Chondrocyte (in vitro differentiated cells): ENCODE results near the gene STKLD1. TPM values are rescaled to one million over a fixed set of nuclear protein-coding genes. Genes with fewer than 3 reads are reported as not detected.
"Not testable (repeated sequence)": the region's sequence is repeated elsewhere in the genome, so short reads cannot be mapped to it uniquely, and the experiment has no call there.

Experiments used
- DNase-seq: peaks from one replicate; pipeline ENCODE4 v3.0.0; 2021; ENCODE audit warnings: mixed read lengths, low spot score
- H3K27ac Mint-ChIP-seq: one replicate; pipeline ENCODE4 v1.8.0; 2021; ENCODE audit warnings: mild to moderate bottlenecking, moderate library complexity, mixed read lengths; ENCODE audit not compliant: unreplicated experiment
- H3K27me3 Mint-ChIP-seq: 2 replicates; pipeline ENCODE4 v1.8.0; 2021; ENCODE audit warnings: low read depth, mixed read lengths
- H3K36me3 Mint-ChIP-seq: 2 replicates; pipeline ENCODE4 v1.8.0; 2021; ENCODE audit warnings: low read depth, mixed read lengths
- H3K4me1 Mint-ChIP-seq: 2 replicates; pipeline ENCODE4 v1.8.0; 2021; ENCODE audit warnings: low read depth, mild to moderate bottlenecking, mixed read lengths
- H3K4me3 Mint-ChIP-seq: one replicate; pipeline ENCODE4 v1.8.0; 2021; ENCODE audit warnings: mild to moderate bottlenecking, moderate library complexity, mixed read lengths; ENCODE audit not compliant: unreplicated experiment
- H3K9me3 Mint-ChIP-seq: 2 replicates; pipeline ENCODE4 v1.8.0; 2021; ENCODE audit warnings: low read depth, mixed read lengths
- CTCF ChIP-seq: fragments of 200-600 bp; sonication (generic); IDR thresholded peaks from 2 replicates; pipeline ENCODE4 v1.5.0; 2021; ENCODE audit warnings: antibody characterized with exemption, mild to moderate bottlenecking, moderate library complexity
- total RNA-seq: library from RNA; stranded (reverse); gene quantifications from 3 replicates; pipeline ENCODE4 v1.2.1, GENCODE V29; 2021

Gene STKLD1
- total RNA-seq, 1 donor from 2014 or later, result 1.8 TPM

GRCh38 chr9:133448487-133448972 lies 72.4 kb downstream of the STKLD1 start:
- Mint-ChIP-seq H3K36me3 (no peaks in the 10 kb centered on the region), H3K4me3 (no peak overlapping the region), H3K27ac (no peak overlapping the region), H3K4me1 (no peaks in the 10 kb centered on the region), H3K27me3 (peaks cover 12% of the 10 kb centered on the region), H3K9me3 (no peaks in the 10 kb centered on the region)
- TF ChIP-seq CTCF, result no peak
- peak; percentile 94 for DNase-seq

GRCh38 chr9:133449760-133450159 lies 73.6 kb downstream of the STKLD1 start:
- H3K27me3 Mint-ChIP-seq, result peaks cover 12% of the 10 kb centered on the region
- DNase-seq, result peak; percentile 84

GRCh38 chr9:133451865-133452264 lies 75.7 kb downstream of the STKLD1 start:
- not testable (repeated sequence) for H3K27me3 Mint-ChIP-seq, H3K27ac Mint-ChIP-seq, H3K4me3 Mint-ChIP-seq

More at GRCh38 chr9:133449760-133450159, 73.6 kb downstream of the STKLD1 start:
- Mint-ChIP-seq H3K27ac (no peak overlapping the region), H3K36me3 (no peaks in the 10 kb centered on the region), H3K9me3 (no peaks in the 10 kb centered on the region), H3K4me3 (no peak overlapping the region), H3K4me1 (no peaks in the 10 kb centered on the region)
- TF ChIP-seq CTCF, result no peak

GRCh38 chr9:133452562-133452961 lies 76.4 kb downstream of the STKLD1 start:
- Mint-ChIP-seq H3K36me3 (no peaks in the 10 kb centered on the region), H3K4me1 (no peaks in the 10 kb centered on the region), H3K27ac (no peak overlapping the region), H3K9me3 (no peaks in the 10 kb centered on the region), H3K4me3 (no peak overlapping the region), H3K27me3 (no peaks in the 10 kb centered on the region)
- DNase-seq, result no peak
- TF ChIP-seq CTCF, result no peak

More at GRCh38 chr9:133451865-133452264, 75.7 kb downstream of the STKLD1 start:
- not testable (repeated sequence) for H3K4me1 Mint-ChIP-seq, DNase-seq, H3K9me3 Mint-ChIP-seq, H3K36me3 Mint-ChIP-seq

GRCh38 chr9:133453651-133454050 lies 77.5 kb downstream of the STKLD1 start:
- DNase-seq, result no peak
- H3K9me3 Mint-ChIP-seq, result no peaks in the 10 kb centered on the region
- H3K27me3 Mint-ChIP-seq, result no peaks in the 10 kb centered on the region

More at GRCh38 chr9:133453651-133454050, 77.5 kb downstream of the STKLD1 start:
- H3K4me3 Mint-ChIP-seq, result no peak overlapping the region
- TF ChIP-seq CTCF, result no peak
- no peaks in the 10 kb centered on the region for H3K36me3 Mint-ChIP-seq
- H3K4me1 Mint-ChIP-seq, result no peaks in the 10 kb centered on the region
- H3K27ac Mint-ChIP-seq, result no peak overlapping the region
